T-cell (primary cell): ENCODE measurements around the gene CHPT1. TPM values are rescaled to one million over a fixed set of nuclear protein-coding genes. Genes with fewer than 3 reads are reported as not detected.
"Not testable (repeated sequence)": the region's sequence is repeated elsewhere in the genome, so short reads cannot be mapped to it uniquely, and the experiment has no call there.

Experiments
- ATAC-seq, 4 experiments: fragments of 200-7000 bp in 3 of 4; fragments of 150-1000 bp in 1 of 4; cut with Tn5 transposase; replicated peaks in 1 of 4; 1 replicate in 3 of 4; 2 replicates in 1 of 4; pipeline ENCODE4 v1.10.0; 2021; ENCODE audit warnings: moderate library complexity in 3 of 4, mild to moderate bottlenecking in 2 of 4, moderate number of reproducible peaks in 1 of 4
- CTCF ChIA-PET, 2 donors: fragments of 300-600 bp; sonication (Branson Sonifier 250); formaldehyde crosslinking; loops; one replicate each; lab custom pipeline; 2022; ENCODE audit warnings: antibody characterized with exemption in 2 of 2; lab: Charles Lee
- POLR2A ChIA-PET, 2 donors: fragments of 300-600 bp; sonication (Branson Sonifier 250); formaldehyde crosslinking; loops; one replicate each; lab custom pipeline; 2022; ENCODE audit warnings: antibody characterized with exemption in 2 of 2; lab: Charles Lee
- DNase-seq, 35 experiments: peaks; one replicate each; pipeline versions ENCODE4 v3.0.0 to v3.0.0-alpha.2; 2013 to 2023
- H3K27ac ChIP-seq: one replicate; pipeline ENCODE4 v1.5.1; 2013; ENCODE audit warnings: low read length
- H3K27me3 ChIP-seq, 2 experiments: replicated peaks in 1 of 2; 1 replicate in 1 of 2; 2 replicates in 1 of 2; pipeline versions ENCODE4 v1.6.1 to v1.7.0; 2013; ENCODE audit warnings: low read length in 1 of 2, mixed read lengths in 1 of 2; ENCODE audit not compliant: control insufficient read depth in 2 of 2, insufficient read depth in 2 of 2; ENCODE audit errors: extremely low read depth in 1 of 2
- H3K36me3 ChIP-seq, 2 donors: 1 replicate in 1 of 2; 2 replicates in 1 of 2; pipeline versions ENCODE4 v1.6.1 to v1.7.0; 2013; ENCODE audit warnings: low read length in 1 of 2; ENCODE audit not compliant: control insufficient read depth in 2 of 2, insufficient read depth in 1 of 2; ENCODE audit errors: extremely low read depth in 1 of 2
- H3K4me1 ChIP-seq, 2 experiments: 1 replicate in 1 of 2; 2 replicates in 1 of 2; pipeline versions ENCODE4 v1.6.1 to v1.7.0; 2013; ENCODE audit warnings: low read length in 2 of 2, mixed read lengths in 1 of 2; ENCODE audit not compliant: insufficient read depth in 2 of 2, control insufficient read depth in 1 of 2; ENCODE audit errors: extremely low read depth in 1 of 2
- H3K4me3 ChIP-seq, 2 donors: 1 replicate in 1 of 2; 2 replicates in 1 of 2; pipeline versions ENCODE4 v1.5.1 to v1.7.0; 2013; ENCODE audit warnings: mild to moderate bottlenecking in 2 of 2, low read length in 1 of 2, moderate library complexity in 1 of 2; ENCODE audit not compliant: control insufficient read depth in 1 of 2; ENCODE audit errors: extremely low read depth in 1 of 2
- H3K9me3 ChIP-seq: 2 replicates; pipeline ENCODE4 v1.7.0; 2013
- H3K27ac Mint-ChIP-seq, 2 donors: one replicate each; pipeline ENCODE4 v1.8.0; 2020 to 2021; ENCODE audit warnings: mild to moderate bottlenecking in 2 of 2, mixed read lengths in 2 of 2
- H3K27me3 Mint-ChIP-seq, 2 donors: one replicate each; pipeline ENCODE4 v1.8.0; 2021 to 2022; ENCODE audit warnings: mixed read lengths in 2 of 2
- H3K36me3 Mint-ChIP-seq: one replicate; pipeline ENCODE4 v1.8.0; 2021; ENCODE audit warnings: mixed read lengths
- H3K4me1 Mint-ChIP-seq, 3 donors: one replicate each; pipeline ENCODE4 v1.8.0; 2020 to 2022; ENCODE audit warnings: mixed read lengths in 3 of 3, mild to moderate bottlenecking in 1 of 3
- H3K4me3 Mint-ChIP-seq, 3 donors: one replicate each; pipeline ENCODE4 v1.8.0; 2020 to 2022; ENCODE audit warnings: mild to moderate bottlenecking in 3 of 3, mixed read lengths in 3 of 3, moderate library complexity in 3 of 3
- H3K9me3 Mint-ChIP-seq, 3 donors: one replicate each; pipeline ENCODE4 v1.8.0; 2020 to 2022; ENCODE audit warnings: mixed read lengths in 3 of 3
- WGBS: methylation state at CpG from one replicate; pipeline ENCODE4 v1.1.5; 2013; ENCODE audit warnings: missing lambda C conversion rate; ENCODE audit not compliant: insufficient coverage; 5-methylcytosine and 5-hydroxymethylcytosine counted together
- total RNA-seq, 35 experiments: library from RNA in 6 of 35; stranded (reverse) in 6 of 35; fragments of 120-200 nt in 1 of 35; gene quantifications; one replicate each; pipeline versions ENCODE4 v1.2.1 to v1.2.4 and lab custom pipeline; 2013 to 2026

CHPT1 gene
- total RNA-seq, 5 donors from 2014 or later (not counting 1 experiment from before 2014, with no cell fraction given) = 9.8 to 13.8 (median 11.9) TPM

- DNase-seq = no peak
- no peaks in the 10 kb centered on the region for H3K9me3 Mint-ChIP-seq
- POLR2A ChIA-PET = interaction anchor here in 1 of 2 donors (0.6 kb wide), 1 partner anchor 93 kb away, joined by 7 read pairs; no protein-coding TSS in a partner anchor
These were observed 29.8 kb upstream of the CHPT1 start for GRCh38 chr12:101667591-101667990.

GRCh38 chr12:101670007-101670671 is 27.3 kb upstream of the CHPT1 start:
- H3K4me3 Mint-ChIP-seq = peak overlapping the region in 1 of 3 donors; percentile 32
- no peaks in the 10 kb centered on the region for H3K9me3 Mint-ChIP-seq

More at GRCh38 chr12:101667591-101667990, 29.8 kb upstream of the CHPT1 start:
- H3K4me1 ChIP-seq = peaks cover 11 to 17% of the 10 kb centered on the region in 2 experiments
- H3K36me3 ChIP-seq = no peaks in the 10 kb centered on the region
- no peaks in the 10 kb centered on the region for H3K9me3 ChIP-seq
- H3K4me3 Mint-ChIP-seq = no peak overlapping the region
- no peak for ATAC-seq
- peaks cover 0 to 11% of the 10 kb centered on the region in 2 experiments for H3K27me3 ChIP-seq
- H3K4me3 ChIP-seq = no peak overlapping the region
- peaks cover 0 to 8% of the 10 kb centered on the region in 2 donors for H3K27me3 Mint-ChIP-seq
- no peaks in the 10 kb centered on the region for H3K36me3 Mint-ChIP-seq
- H3K27ac Mint-ChIP-seq = no peak overlapping the region
- 86% methylated on average over 3 of the region's 5 CpGs for WGBS
- peaks cover 19 to 24% (median 22%) of the 10 kb centered on the region in 3 donors for H3K4me1 Mint-ChIP-seq
- H3K27ac ChIP-seq = no peak overlapping the region
- CTCF ChIA-PET = interaction anchor here in 1 of 2 donors (0.7 to 1.0 kb wide), 2 partner anchors 71 to 92 kb away, joined by 3 read pairs; no protein-coding TSS in a partner anchor

GRCh38 chr12:101671157-101671791 is 26.2 kb upstream of the CHPT1 start:
- POLR2A ChIA-PET = interaction anchor here in 1 of 2 donors (0.5 kb wide), 1 partner anchor 669 kb away, joined by 3 read pairs; no protein-coding TSS in a partner anchor
- DNase-seq = peak; percentile 0 to 69 (median 30)

More at GRCh38 chr12:101670007-101670671, 27.3 kb upstream of the CHPT1 start:
- no peaks in the 10 kb centered on the region for H3K9me3 ChIP-seq
- H3K27ac ChIP-seq = no peak overlapping the region
- ATAC-seq (peak in 3 of 4 experiments; percentile 31 to 70 (median 46)), DNase-seq (peak in 32 of 35 experiments; percentile 7 to 74 (median 38))
- CTCF ChIA-PET = interaction anchor here in 1 of 2 donors (1.1 kb wide), 1 partner anchor 12 kb away, joined by 4 read pairs; no protein-coding TSS in a partner anchor
- H3K4me3 ChIP-seq = no peak overlapping the region
- peak overlapping the region; percentile 35 to 56 for H3K27ac Mint-ChIP-seq
- POLR2A ChIA-PET = no interaction called here
- no peaks in the 10 kb centered on the region for H3K36me3 ChIP-seq
- H3K4me1 Mint-ChIP-seq = peaks cover 19 to 24% (median 22%) of the 10 kb centered on the region in 3 donors
- H3K4me1 ChIP-seq = peaks cover 11 to 17% of the 10 kb centered on the region in 2 experiments
- H3K27me3 ChIP-seq = peaks cover 0 to 14% of the 10 kb centered on the region in 2 experiments
- peaks cover 0 to 8% of the 10 kb centered on the region in 2 donors for H3K27me3 Mint-ChIP-seq
- H3K36me3 Mint-ChIP-seq = no peaks in the 10 kb centered on the region
- WGBS = 60% methylated on average over 3 of the region's 6 CpGs

GRCh38 chr12:101671833-101672232 is 25.6 kb upstream of the CHPT1 start:
- DNase-seq (peak in 1 of 35 experiments; percentile 1), ATAC-seq (no peak)
- CTCF ChIA-PET = no interaction called here
- Mint-ChIP-seq H3K36me3 (no peaks in the 10 kb centered on the region), H3K27ac (peak overlapping the region; percentile 89 to 91), H3K4me3 (peak overlapping the region in 1 of 3 donors; percentile 45), H3K27me3 (peaks cover 0 to 1% of the 10 kb centered on the region in 2 donors), H3K9me3 (no peaks in the 10 kb centered on the region), H3K4me1 (peaks cover 19 to 24% (median 22%) of the 10 kb centered on the region in 3 donors)
- Histone ChIP-seq H3K27me3 (peaks cover 0 to 8% of the 10 kb centered on the region in 2 experiments), H3K4me3 (no peak overlapping the region), H3K36me3 (no peaks in the 10 kb centered on the region), H3K9me3 (no peaks in the 10 kb centered on the region), H3K27ac (peak overlapping the region; percentile 3), H3K4me1 (peaks cover 11 to 17% of the 10 kb centered on the region in 2 experiments)
- WGBS = 100% methylated on average over 2 of the region's 4 CpGs
- POLR2A ChIA-PET = interaction anchor here in 1 of 2 donors (0.6 kb wide), 1 partner anchor 131 kb away, joined by 3 read pairs; no protein-coding TSS in a partner anchor

More at GRCh38 chr12:101671157-101671791, 26.2 kb upstream of the CHPT1 start:
- H3K36me3 Mint-ChIP-seq = no peaks in the 10 kb centered on the region
- H3K9me3 Mint-ChIP-seq = no peaks in the 10 kb centered on the region
- Histone ChIP-seq H3K9me3 (no peaks in the 10 kb centered on the region), H3K4me3 (no peak overlapping the region), H3K36me3 (no peaks in the 10 kb centered on the region), H3K4me1 (peaks cover 11 to 17% of the 10 kb centered on the region in 2 experiments), H3K27ac (peak overlapping the region; percentile 3), H3K27me3 (peaks cover 0 to 9% of the 10 kb centered on the region in 2 experiments)
- WGBS = 53% methylated on average over 2 of the region's 6 CpGs
- peaks cover 0 to 4% of the 10 kb centered on the region in 2 donors for H3K27me3 Mint-ChIP-seq
- CTCF ChIA-PET = interaction anchor here in 1 of 2 donors (1.1 kb wide), 1 partner anchor 11 kb away, joined by 4 read pairs; no protein-coding TSS in a partner anchor
- ATAC-seq = peak; percentile 83 to 93 (median 91)
- peak overlapping the region; percentile 45 to 57 (median 54) for H3K4me3 Mint-ChIP-seq
- peaks cover 19 to 24% (median 22%) of the 10 kb centered on the region in 3 donors for H3K4me1 Mint-ChIP-seq
- H3K27ac Mint-ChIP-seq = peak overlapping the region; percentile 89 to 91

- POLR2A ChIA-PET = no interaction called here
- Mint-ChIP-seq H3K4me3 (no peak overlapping the region), H3K4me1 (peaks cover 14 to 16% (median 15%) of the 10 kb centered on the region in 3 donors), H3K27ac (no peak overlapping the region), H3K36me3 (no peaks in the 10 kb centered on the region), H3K9me3 (no peaks in the 10 kb centered on the region), H3K27me3 (peaks cover 0 to 1% of the 10 kb centered on the region in 2 donors)
- ATAC-seq (no peak), DNase-seq (no peak)
- WGBS = no CpG with 5 or more reads among the region's 2 CpGs
- H3K9me3 ChIP-seq = no peaks in the 10 kb centered on the region
- no peaks in the 10 kb centered on the region for H3K36me3 ChIP-seq
- H3K4me3 ChIP-seq = no peak overlapping the region
- peaks cover 9 to 14% of the 10 kb centered on the region in 2 experiments for H3K4me1 ChIP-seq
- CTCF ChIA-PET = interaction anchor here in 1 of 2 donors (0.6 kb wide), 2 partner anchors 83 to 269 kb away, joined by 3 read pairs; no protein-coding TSS in a partner anchor
- H3K27ac ChIP-seq = no peak overlapping the region
- peaks cover 0 to 4% of the 10 kb centered on the region in 2 experiments for H3K27me3 ChIP-seq
These were observed 21.9 kb upstream of the CHPT1 start for GRCh38 chr12:101675555-101675954.

- H3K27ac Mint-ChIP-seq, H3K9me3 Mint-ChIP-seq, H3K27ac ChIP-seq, H3K36me3 ChIP-seq, H3K4me1 Mint-ChIP-seq, ATAC-seq, H3K36me3 Mint-ChIP-seq, H3K9me3 ChIP-seq, H3K27me3 Mint-ChIP-seq, H3K4me3 ChIP-seq, DNase-seq, CTCF ChIA-PET, H3K27me3 ChIP-seq, H3K4me1 ChIP-seq, H3K4me3 Mint-ChIP-seq: not testable (repeated sequence)
- POLR2A ChIA-PET = interaction anchor here in 1 of 2 donors (0.7 kb wide), 1 partner anchor 99 kb away, joined by 3 read pairs; no protein-coding TSS in a partner anchor
- WGBS = no CpG with 5 or more reads among the region's 3 CpGs
These were observed 20.9 kb upstream of the CHPT1 start for GRCh38 chr12:101676497-101676896.
